IMR-90 (cell line): ENCODE data around the gene HSH2D. TPM values are rescaled to one million over a fixed set of nuclear protein-coding genes. Genes with fewer than 3 reads are reported as not detected.

Experiments
- ATAC-seq: fragments of 200-7000 bp; cut with Tn5 transposase; 2 replicates; pipeline ENCODE4 v1.9.1; 2020; ENCODE audit warnings: low read depth, mild to moderate bottlenecking, moderate library complexity
- BruUV-seq: library from RNA; stranded (reverse); fragments of 400-500 nt; replicated peaks from 2 replicates; lab custom pipeline; 2021; lab: Mats Ljungman, UMichigan
- CTCF ChIA-PET: fragments of 300-600 bp; formaldehyde crosslinking; extraction: SDS; loops from one replicate; lab custom pipeline; 2021; ENCODE audit warnings: antibody characterized with exemption; lab: Yijun Ruan, JAX
- POLR2A ChIA-PET: fragments of 300-600 bp; sonication (Branson Sonifier 250); formaldehyde crosslinking; loops from one replicate; lab custom pipeline; 2022; ENCODE audit warnings: antibody characterized with exemption; ENCODE audit not compliant: unreplicated experiment; lab: Charles Lee
- DNase-seq: peaks from one replicate; pipeline ENCODE4 v3.0.0; 2013
- H2AFZ ChIP-seq: replicated peaks from 2 replicates; pipeline ENCODE3; 2013; ENCODE audit warnings: low read length, mild to moderate bottlenecking; ENCODE audit not compliant: poor library complexity
- H2AK5ac ChIP-seq: 2 replicates; pipeline ENCODE4 v1.6.1; 2013; ENCODE audit warnings: low read depth, low read length, inconsistent platforms
- H2AK9ac ChIP-seq: replicated peaks from 2 replicates; pipeline ENCODE3; 2013; ENCODE audit warnings: mild to moderate bottlenecking, low read depth, low read length, moderate library complexity; ENCODE audit not compliant: poor library complexity
- H2BK120ac ChIP-seq: 2 replicates; pipeline ENCODE4 v1.6.1; 2013; ENCODE audit warnings: low read depth, low read length, inconsistent platforms
- H2BK15ac ChIP-seq: 3 replicates; pipeline ENCODE4 v1.6.1; 2013; ENCODE audit warnings: low read depth, low read length, inconsistent platforms
- H2BK20ac ChIP-seq: 2 replicates; pipeline ENCODE4 v1.6.1; 2013; ENCODE audit warnings: low read depth, mild to moderate bottlenecking, inconsistent platforms, low read length, moderate library complexity
- H2BK5ac ChIP-seq: 2 replicates; pipeline ENCODE4 v1.6.1; 2013; ENCODE audit warnings: mild to moderate bottlenecking, low read depth, low read length, inconsistent platforms; ENCODE audit not compliant: poor library complexity, severe bottlenecking
- H3K14ac ChIP-seq: replicated peaks from 2 replicates; pipeline ENCODE4 v1.6.1; 2013; ENCODE audit warnings: low read depth, low read length, inconsistent platforms
- H3K18ac ChIP-seq: 2 replicates; pipeline ENCODE4 v1.6.1; 2013; ENCODE audit warnings: low read depth, low read length, control low read depth
- H3K23ac ChIP-seq: 2 replicates; pipeline ENCODE4 v1.6.1; 2013; ENCODE audit warnings: low read depth, low read length, inconsistent platforms
- H3K27ac ChIP-seq: 2 replicates; pipeline ENCODE4 v1.5.1; 2013; ENCODE audit warnings: mild to moderate bottlenecking, control low read depth, low read length; ENCODE audit not compliant: insufficient read depth
- H3K27me3 ChIP-seq: 2 replicates; pipeline ENCODE4 v1.6.1; 2013; ENCODE audit warnings: low read length; ENCODE audit not compliant: control insufficient read depth, insufficient read depth
- H3K36me3 ChIP-seq: 2 replicates; pipeline ENCODE4 v1.6.1; 2013; ENCODE audit warnings: low read length, mixed read lengths; ENCODE audit not compliant: control insufficient read depth, insufficient read depth
- H3K4ac ChIP-seq: 2 replicates; pipeline ENCODE4 v1.6.1; 2013; ENCODE audit warnings: low read depth, low read length, inconsistent platforms
- H3K4me1 ChIP-seq: 2 replicates; pipeline ENCODE4 v1.6.1; 2013; ENCODE audit warnings: low read length, mixed read lengths; ENCODE audit not compliant: control insufficient read depth, insufficient read depth
- H3K4me2 ChIP-seq: 2 replicates; pipeline ENCODE4 v1.6.1; 2013; ENCODE audit warnings: low read depth, mild to moderate bottlenecking, control low read depth, low read length, moderate library complexity
- H3K4me3 ChIP-seq: 2 replicates; pipeline ENCODE4 v1.5.1; 2013; ENCODE audit warnings: low read depth, mild to moderate bottlenecking, control low read depth, low read length, moderate library complexity; ENCODE audit not compliant: insufficient read depth
- H3K56ac ChIP-seq: 2 replicates; pipeline ENCODE4 v1.6.1; 2013; ENCODE audit warnings: low read length, inconsistent platforms; ENCODE audit not compliant: insufficient read depth; ENCODE audit errors: extremely low read depth
- H3K79me1 ChIP-seq, 2 experiments: 2 replicates each; pipeline ENCODE4 v1.6.1; 2013; ENCODE audit warnings: low read length in 2 of 2, inconsistent platforms in 1 of 2, low read depth in 1 of 2
- H3K9ac ChIP-seq: 2 replicates; pipeline ENCODE4 v1.6.1; 2013; ENCODE audit warnings: low read depth, low read length, control low read depth
- H3K9me1 ChIP-seq: 2 replicates; pipeline ENCODE4 v1.6.1; 2013; ENCODE audit warnings: low read length, inconsistent platforms; ENCODE audit not compliant: insufficient read depth
- H3K9me3 ChIP-seq: 2 replicates; pipeline ENCODE4 v1.6.1; 2013; ENCODE audit warnings: low read length; ENCODE audit not compliant: control insufficient read depth, insufficient read depth
- H4K20me1 ChIP-seq: 2 replicates; pipeline ENCODE4 v1.6.1; 2013; ENCODE audit warnings: low read length, inconsistent platforms; ENCODE audit not compliant: insufficient read depth
- H4K5ac ChIP-seq: 2 replicates; pipeline ENCODE4 v1.6.1; 2013; ENCODE audit warnings: mild to moderate bottlenecking, low read depth, low read length, control low read depth
- H4K8ac ChIP-seq, 2 experiments: 2 replicates each; pipeline ENCODE4 v1.6.1; 2013; ENCODE audit warnings: low read depth in 2 of 2, low read length in 2 of 2, control low read depth in 1 of 2, inconsistent platforms in 1 of 2
- H4K91ac ChIP-seq: 2 replicates; pipeline ENCODE4 v1.6.1; 2013; ENCODE audit warnings: low read depth, low read length, inconsistent platforms; ENCODE audit not compliant: insufficient read depth
- CHD1 ChIP-seq: IDR thresholded peaks from 2 replicates; pipeline ENCODE4 v1.6.1; 2012; ENCODE audit warnings: low read depth, low read length, improper control_type of control experiment
- MAZ ChIP-seq: IDR thresholded peaks from 2 replicates; pipeline ENCODE4 v1.6.1; 2012; ENCODE audit warnings: low read depth, mild to moderate bottlenecking, low read length, improper control_type of control experiment, moderate library complexity, borderline replicate concordance
- MXI1 ChIP-seq: IDR thresholded peaks from 2 replicates; pipeline ENCODE4 v1.6.1; 2012; ENCODE audit warnings: low read depth, mild to moderate bottlenecking, low read length, moderate library complexity, borderline replicate concordance
- NFE2L2 ChIP-seq: fragments of 150-350 bp; IDR thresholded peaks from 2 replicates; pipeline ENCODE4 v1.6.1; 2016; ENCODE audit warnings: low read depth, mild to moderate bottlenecking, low read length
- RCOR1 ChIP-seq: IDR thresholded peaks from 2 replicates; pipeline ENCODE4 v1.6.1; 2012; ENCODE audit warnings: mild to moderate bottlenecking, low read length, improper control_type of control experiment; ENCODE audit not compliant: insufficient replicate concordance
- SMC3 ChIP-seq: fragments of 150-350 bp; IDR thresholded peaks from 2 replicates; pipeline ENCODE4 v1.6.1; 2016; ENCODE audit warnings: low read depth, mild to moderate bottlenecking, antibody characterized with exemption, low read length, moderate library complexity
- WGBS, 2 experiments: methylation state at CpG; one replicate each; pipeline versions ENCODE4 v1.1.5 to v1.1.7; 2013; ENCODE audit warnings: missing lambda C conversion rate in 2 of 2; ENCODE audit not compliant: insufficient read length in 1 of 2; ENCODE audit errors: extremely low coverage in 2 of 2; 5-methylcytosine and 5-hydroxymethylcytosine counted together
- dilution Hi-C: fragments of 300-500 bp; cut with HindIII; formaldehyde crosslinking; loops from one replicate; pipeline ENCODE4 v1.14.3; 2018; ENCODE audit warnings: low sequenced_read_pairs; ENCODE audit not compliant: unreplicated experiment
- in situ Hi-C: fragments of 300-500 bp; cut with MboI; formaldehyde crosslinking; loops from 3 replicates; pipeline ENCODE4 v1.14.3; 2019; ENCODE audit warnings: low sequenced_read_pairs, inconsistent platforms, mixed read lengths
- intact Hi-C: fragments of 100-400 bp; cut with micrococcal nuclease; formaldehyde crosslinking; loops from 2 replicates; pipeline ENCODE4 v1.10.0; 2022
- polyA plus RNA-seq, 3 experiments: library from polyadenylated mRNA; depleted of rRNA; stranded (reverse); fragments of >200 nt; gene quantifications; 2 replicates each; pipeline ENCODE4 v1.2.3, GENCODE V29; 2012; ENCODE audit warnings: low replicate concordance in 1 of 3
- total RNA-seq: library from RNA; depleted of rRNA; stranded (reverse); fragments of >200 nt; gene quantifications from 2 replicates; pipeline ENCODE4 v1.2.3, GENCODE V29; 2012
- TF ChIP-seq, protein P1 (sequence below): fragments of 150-350 bp; IDR thresholded peaks from 2 replicates; pipeline ENCODE4 v1.6.1; 2017; ENCODE audit warnings: mild to moderate bottlenecking, antibody characterized with exemption, low read length, low read depth
- TF ChIP-seq, protein P2 (sequence below): conservative IDR thresholded peaks from 2 replicates; pipeline ENCODE4 v1.5.1; 2012; ENCODE audit warnings: mild to moderate bottlenecking, low read depth, low read length, improper control_type of control experiment

HSH2D gene
- total and polyA plus RNA-seq, 2 of the 4 experiments (the other 2 are of a cell fraction) = not detected

DNA sequence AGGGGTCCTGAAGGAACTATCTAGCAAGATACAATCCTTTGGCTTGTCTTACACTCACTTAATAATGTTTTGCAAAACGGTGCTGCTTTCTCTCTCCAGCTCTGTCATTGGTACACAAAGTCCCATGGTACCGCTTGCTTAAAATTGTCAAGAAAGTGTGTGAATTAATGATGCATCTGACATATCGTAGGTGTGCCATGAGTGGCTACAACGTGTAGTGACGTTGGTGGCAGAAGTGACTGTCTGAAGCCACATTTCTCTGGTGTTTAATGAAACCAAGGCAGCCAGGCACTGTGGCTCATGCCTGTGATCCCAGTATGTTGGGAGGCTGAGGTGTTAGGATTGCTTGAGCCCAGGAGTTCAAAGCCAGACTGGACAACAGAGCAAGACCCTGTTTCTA lies 2.6 kb downstream of the HSH2D start:
- H3K79me1 ChIP-seq = no peaks in the 10 kb centered on the region
- no peak overlapping the region for H3K4ac ChIP-seq
- no peaks in the 10 kb centered on the region; the same call in 1 of the 2 replicates for H3K27me3 ChIP-seq
- H3K18ac ChIP-seq = no peak overlapping the region
- no peaks in the 10 kb centered on the region for H4K20me1 ChIP-seq
- H2BK5ac ChIP-seq = no peak overlapping the region
- no peak overlapping the region for H3K56ac ChIP-seq
- H2AFZ ChIP-seq = no peak overlapping the region
- ChIA-PET POLR2A (no interaction called here), CTCF (no interaction called here)
- no CpG with 5 or more reads among the region's 5 CpGs for WGBS, 2 experiments
- no peak overlapping the region for H4K5ac ChIP-seq
- H4K91ac ChIP-seq = no peak overlapping the region
- H2AK5ac ChIP-seq = no peak overlapping the region
- H4K8ac ChIP-seq = no peak overlapping the region
- dilution Hi-C loops = no loop called here
- no peak overlapping the region for H3K23ac ChIP-seq
- no peak overlapping the region for H2BK120ac ChIP-seq
- no TSS peak for BruUV-seq
- TF ChIP-seq CHD1 (no peak), NFE2L2 (no peak), MXI1 (no peak), SMC3 (no peak), RCOR1 (no peak), MAZ (no peak)
- TF ChIP-seq, protein P1, sequence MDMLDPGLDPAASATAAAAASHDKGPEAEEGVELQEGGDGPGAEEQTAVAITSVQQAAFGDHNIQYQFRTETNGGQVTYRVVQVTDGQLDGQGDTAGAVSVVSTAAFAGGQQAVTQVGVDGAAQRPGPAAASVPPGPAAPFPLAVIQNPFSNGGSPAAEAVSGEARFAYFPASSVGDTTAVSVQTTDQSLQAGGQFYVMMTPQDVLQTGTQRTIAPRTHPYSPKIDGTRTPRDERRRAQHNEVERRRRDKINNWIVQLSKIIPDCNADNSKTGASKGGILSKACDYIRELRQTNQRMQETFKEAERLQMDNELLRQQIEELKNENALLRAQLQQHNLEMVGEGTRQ = no peak
- TF ChIP-seq, protein P2, sequence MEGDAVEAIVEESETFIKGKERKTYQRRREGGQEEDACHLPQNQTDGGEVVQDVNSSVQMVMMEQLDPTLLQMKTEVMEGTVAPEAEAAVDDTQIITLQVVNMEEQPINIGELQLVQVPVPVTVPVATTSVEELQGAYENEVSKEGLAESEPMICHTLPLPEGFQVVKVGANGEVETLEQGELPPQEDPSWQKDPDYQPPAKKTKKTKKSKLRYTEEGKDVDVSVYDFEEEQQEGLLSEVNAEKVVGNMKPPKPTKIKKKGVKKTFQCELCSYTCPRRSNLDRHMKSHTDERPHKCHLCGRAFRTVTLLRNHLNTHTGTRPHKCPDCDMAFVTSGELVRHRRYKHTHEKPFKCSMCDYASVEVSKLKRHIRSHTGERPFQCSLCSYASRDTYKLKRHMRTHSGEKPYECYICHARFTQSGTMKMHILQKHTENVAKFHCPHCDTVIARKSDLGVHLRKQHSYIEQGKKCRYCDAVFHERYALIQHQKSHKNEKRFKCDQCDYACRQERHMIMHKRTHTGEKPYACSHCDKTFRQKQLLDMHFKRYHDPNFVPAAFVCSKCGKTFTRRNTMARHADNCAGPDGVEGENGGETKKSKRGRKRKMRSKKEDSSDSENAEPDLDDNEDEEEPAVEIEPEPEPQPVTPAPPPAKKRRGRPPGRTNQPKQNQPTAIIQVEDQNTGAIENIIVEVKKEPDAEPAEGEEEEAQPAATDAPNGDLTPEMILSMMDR = no peak
- no peak overlapping the region for H3K4me2 ChIP-seq
- no peaks in the 10 kb centered on the region for H3K9me3 ChIP-seq
- H2AK9ac ChIP-seq = no peak overlapping the region
- no peak for DNase-seq
- H2BK15ac ChIP-seq = no peak overlapping the region
- intact Hi-C loops = loop anchor here (5.0 kb wide), 1 partner anchor 34 kb away; the partner anchor contains the start of gene RAB8A
- H3K9ac ChIP-seq = no peak overlapping the region
- H3K27ac ChIP-seq = no peak overlapping the region
- no peak overlapping the region for H3K14ac ChIP-seq
- peaks cover 11% of the 10 kb centered on the region; the same call in 1 of the 2 replicates for H3K9me1 ChIP-seq
- H3K4me3 ChIP-seq = no peak overlapping the region
- no peak for ATAC-seq
- peaks cover 6% of the 10 kb centered on the region for H3K4me1 ChIP-seq
- no peaks in the 10 kb centered on the region for H3K36me3 ChIP-seq
- no peak overlapping the region for H2BK20ac ChIP-seq
- in situ Hi-C loops = no loop called here
